ENCODE results near the gene ZNF420.
"Not testable (repeated sequence)": the region's sequence is repeated elsewhere in the genome, so short reads cannot be mapped to it uniquely, and the experiment has no call there.

ZNF420 gene

GRCh38 chr19:37077934-37078716, at the start of gene ZNF420:
TSS of gene ZNF420 (plus strand) at chr19:37078433. CDS start at chr19:37089119, 10,686 bp downstream.
- peak; percentile 94 for DNase-seq (ENCODE audit: low spot score)

GRCh38 chr19:37045140-37045539, 33.1 kb upstream of the ZNF420 start:
- DNase-seq (ENCODE audit: low spot score), result no peak

GRCh38 chr19:37055330-37055729, 22.9 kb upstream of the ZNF420 start:
- DNase-seq (ENCODE audit: low spot score), result no peak

- DNase-seq (ENCODE audit: low spot score), result no peak
Observed at GRCh38 chr19:37056776-37057175, 21.5 kb upstream of the ZNF420 start.

GRCh38 chr19:37059142-37059541, 19.1 kb upstream of the ZNF420 start:
- DNase-seq (ENCODE audit: low spot score), result no peak

GRCh38 chr19:37064886-37065285, 13.3 kb upstream of the ZNF420 start:
- not testable (repeated sequence) for DNase-seq (ENCODE audit: low spot score)

- DNase-seq (ENCODE audit: low spot score), result no peak
Observed at GRCh38 chr19:37074111-37074510, 4.1 kb upstream of the ZNF420 start.

GRCh38 chr19:37074819-37075362, 3.3 kb upstream of the ZNF420 start:
- DNase-seq (ENCODE audit: low spot score), result no peak

GRCh38 chr19:37076524-37076923, 1.7 kb upstream of the ZNF420 start:
- DNase-seq (ENCODE audit: low spot score), result not testable (repeated sequence)

GRCh38 chr19:37077501-37077933, 716 bp upstream of the ZNF420 start:
- no peak for DNase-seq (ENCODE audit: low spot score)

GRCh38 chr19:37078717-37079032, 442 bp downstream of the ZNF420 start:
- DNase-seq (ENCODE audit: low spot score), result no peak

GRCh38 chr19:37079238-37079637, 1.0 kb downstream of the ZNF420 start:
- DNase-seq (ENCODE audit: low spot score), result no peak

GRCh38 chr19:37082307-37082706, 4.1 kb downstream of the ZNF420 start:
- DNase-seq (ENCODE audit: low spot score), result no peak

GRCh38 chr19:37087110-37087509, 8.9 kb downstream of the ZNF420 start:
- no peak for DNase-seq (ENCODE audit: low spot score)

GRCh38 chr19:37095859-37096258, 17.6 kb downstream of the ZNF420 start:
- DNase-seq (ENCODE audit: low spot score), result no peak

- DNase-seq (ENCODE audit: low spot score), result no peak
Observed at GRCh38 chr19:37098570-37098969, 20.3 kb downstream of the ZNF420 start.

GRCh38 chr19:37104135-37104534, 25.9 kb downstream of the ZNF420 start:
- DNase-seq (ENCODE audit: low spot score), result not testable (repeated sequence)

- not testable (repeated sequence) for DNase-seq (ENCODE audit: low spot score)
Observed at GRCh38 chr19:37111753-37112152, 33.5 kb downstream of the ZNF420 start.

GRCh38 chr19:37114001-37114400, 35.8 kb downstream of the ZNF420 start:
- DNase-seq (ENCODE audit: low spot score), result no peak

- not testable (repeated sequence) for DNase-seq (ENCODE audit: low spot score)
Observed at GRCh38 chr19:37122093-37122492, 43.9 kb downstream of the ZNF420 start.

GRCh38 chr19:37127999-37128820, 50.0 kb downstream of the ZNF420 start:
- no peak for DNase-seq (ENCODE audit: low spot score)

GRCh38 chr19:37128821-37129177, 50.6 kb downstream of the ZNF420 start:
- no peak for DNase-seq (ENCODE audit: low spot score)

GRCh38 chr19:37136111-37136510, 57.9 kb downstream of the ZNF420 start:
- no peak for DNase-seq (ENCODE audit: low spot score)

Measured in kidney tubule cell (primary cell).